Measurements from ENCODE around the gene GPR83.
"Not testable (repeated sequence)": the region's sequence is repeated elsewhere in the genome, so short reads cannot be mapped to it uniquely, and the experiment has no call there.

DNA sequence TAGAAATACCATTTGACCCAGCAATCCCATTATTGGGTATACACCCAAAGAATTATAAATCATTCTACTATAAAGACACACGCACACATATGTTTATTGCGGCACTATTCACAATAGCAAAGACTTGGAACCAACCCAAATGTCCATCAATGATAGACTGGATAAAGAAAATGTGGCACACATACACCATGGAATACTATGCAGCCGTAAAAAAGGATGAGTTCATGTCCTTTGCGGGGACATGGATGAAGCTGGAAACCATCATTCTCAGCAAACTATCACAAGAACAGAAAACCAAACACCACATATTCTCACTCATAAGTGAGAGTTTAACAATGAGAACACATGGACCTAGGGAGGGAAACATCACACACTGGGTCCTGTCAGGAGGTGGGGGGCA lies 9.3 kb downstream of the GPR83 start:
- not testable (repeated sequence) for TF ChIP-seq CTCF, POLR2A (IDR thresholded peaks at IDR 0.05)
